ENCODE measurements around the gene HUWE1. TPM values are rescaled to one million over a fixed set of nuclear protein-coding genes. Genes with fewer than 3 reads are reported as not detected.

The HUWE1 gene
- total RNA-seq, 1 experiment from 2014 or later, result 231 TPM

- in situ Hi-C loops (cut with HindIII; ENCODE audit: low pct_unique_long_range_greater_than_20kb, low sequenced_read_pairs) (no loop called here), intact Hi-C loops (cut with micrococcal nuclease; ENCODE audit: unreplicated experiment) (no loop called here)
- ChIA-PET POLR2A (no interaction called here), CTCF (no interaction called here)
- TF ChIP-seq SIN3A (IDR thresholded peaks at IDR 0.05; ENCODE audit: borderline replicate concordance, insufficient read depth, low read depth, low read length) (no peak), REST (IDR thresholded peaks at IDR 0.05; ENCODE audit: insufficient read depth in 1 of 2, low read depth in 2 of 2, low read length in 1 of 2) (no peak), CTCF (IDR thresholded peaks at IDR 0.05) (no peak), POLR2AphosphoS5 (IDR thresholded peaks at IDR 0.05; ENCODE audit: low read depth, low read length) (no peak), TCF7L2 (IDR thresholded peaks at IDR 0.05; ENCODE audit: low read depth, low read length) (no peak)
- Histone ChIP-seq H3K36me3 (ENCODE audit: control insufficient read depth, insufficient read depth, low read length) (peaks cover 58% of the 10 kb centered on the region), H3K4me3 (ENCODE audit: low read depth in 2 of 2, low read length in 2 of 2) (no peak overlapping the region), H3K27ac (ENCODE audit: low read length) (no peak overlapping the region), H3K4me1 (ENCODE audit: control insufficient read depth, insufficient read depth, low read length) (no peaks in the 10 kb centered on the region), H3K27me3 (ENCODE audit: control insufficient read depth, insufficient read depth, low read length) (no peaks in the 10 kb centered on the region), H3K9me3 (ENCODE audit: control insufficient read depth, insufficient read depth, low read depth, low read length) (no peaks in the 10 kb centered on the region)
- ATAC-seq, result no peak
- no TSS peak for BruUV-seq (replicated peaks)
- no peak for DNase-seq (ENCODE audit: low read depth, low spot score)
These were observed 41.8 kb downstream of the HUWE1 start for GRCh38 chrX:53644751-53645150.

GRCh38 chrX:53642337-53642736, 44.2 kb downstream of the HUWE1 start:
- intact Hi-C loops (cut with micrococcal nuclease; ENCODE audit: unreplicated experiment), result no loop called here
- ChIA-PET CTCF (no interaction called here), POLR2A (no interaction called here)
- peaks cover 51% of the 10 kb centered on the region for H3K36me3 ChIP-seq (ENCODE audit: control insufficient read depth, insufficient read depth, low read length)
- no TSS peak for BruUV-seq (replicated peaks)
- TF ChIP-seq REST (IDR thresholded peaks at IDR 0.05; ENCODE audit: insufficient read depth in 1 of 2, low read depth in 2 of 2, low read length in 1 of 2), result no peak
- no peak for TF ChIP-seq SIN3A (IDR thresholded peaks at IDR 0.05; ENCODE audit: borderline replicate concordance, insufficient read depth, low read depth, low read length)
- TF ChIP-seq TCF7L2 (IDR thresholded peaks at IDR 0.05; ENCODE audit: low read depth, low read length), result no peak
- no peak for TF ChIP-seq POLR2AphosphoS5 (IDR thresholded peaks at IDR 0.05; ENCODE audit: low read depth, low read length)
- H3K27me3 ChIP-seq (ENCODE audit: control insufficient read depth, insufficient read depth, low read length), result no peaks in the 10 kb centered on the region
- no peak overlapping the region for H3K27ac ChIP-seq (ENCODE audit: low read length)
- ATAC-seq (no peak), DNase-seq (ENCODE audit: low read depth, low spot score) (no peak)
- no peaks in the 10 kb centered on the region for H3K9me3 ChIP-seq (ENCODE audit: control insufficient read depth, insufficient read depth, low read depth, low read length)
- H3K4me1 ChIP-seq (ENCODE audit: control insufficient read depth, insufficient read depth, low read length), result no peaks in the 10 kb centered on the region
- in situ Hi-C loops (cut with HindIII; ENCODE audit: low pct_unique_long_range_greater_than_20kb, low sequenced_read_pairs), result no loop called here
- H3K4me3 ChIP-seq (ENCODE audit: low read depth in 2 of 2, low read length in 2 of 2), result no peak overlapping the region
